ENCODE measurements around the gene DPP9. TPM values are rescaled to one million over a fixed set of nuclear protein-coding genes. Genes with fewer than 3 reads are reported as not detected.
"Not testable (repeated sequence)": the region's sequence is repeated elsewhere in the genome, so short reads cannot be mapped to it uniquely, and the experiment has no call there.

Gene DPP9
- total RNA-seq, 1 donor from 2014 or later = 42.9 TPM

DNA sequence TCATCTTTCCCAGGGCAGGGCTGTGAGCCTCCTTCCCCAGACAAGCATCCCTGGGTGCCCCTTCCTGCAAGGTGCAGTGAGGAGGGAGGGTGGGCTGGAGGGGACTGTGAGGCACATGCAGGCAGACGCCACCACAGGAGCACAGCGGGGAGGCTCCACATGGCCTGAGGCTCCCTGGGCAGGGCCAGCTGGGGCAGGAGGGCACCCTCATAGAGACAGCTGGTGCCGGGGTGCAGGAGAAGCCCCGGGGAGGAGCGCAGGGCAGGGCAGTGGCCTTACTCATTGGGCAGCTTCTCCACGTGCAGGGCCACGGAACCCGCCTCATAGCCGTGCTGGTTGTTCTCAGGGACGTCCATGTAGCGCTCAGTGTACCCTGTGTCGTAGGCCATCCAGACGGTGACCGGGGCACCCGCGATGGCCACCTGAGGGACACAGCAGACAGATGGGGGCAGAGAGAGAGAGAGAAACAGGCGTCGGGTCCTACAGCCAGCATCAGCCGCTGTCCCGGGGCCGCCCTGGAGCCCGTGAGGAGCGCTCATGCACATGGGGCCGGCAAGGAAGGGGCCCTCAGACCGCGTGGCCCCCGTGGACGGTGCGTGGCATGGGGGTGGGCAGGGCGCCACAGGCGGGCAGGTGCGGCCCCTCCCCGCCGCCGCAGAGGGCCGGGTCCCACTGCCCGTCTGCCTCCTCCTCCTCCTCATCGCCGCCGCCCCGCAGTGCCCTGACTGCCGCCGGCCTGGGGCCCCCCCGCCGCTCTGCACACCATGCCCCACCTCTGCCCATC is 41.0 kb downstream of the DPP9 start:
- no peaks in the 10 kb centered on the region for H3K9me3 Mint-ChIP-seq
- TF ChIP-seq CTCF (conservative IDR thresholded peaks at IDR 0.05) = no peak
- no peaks in the 10 kb centered on the region for H3K4me1 Mint-ChIP-seq (ENCODE audit: unreplicated experiment)
- peaks cover 4% of the 10 kb centered on the region for H3K36me3 Mint-ChIP-seq
- no peak for DNase-seq (ENCODE audit: extremely low spot score, unreplicated experiment)
- no peak overlapping the region for H3K4me3 Mint-ChIP-seq
- no peaks in the 10 kb centered on the region for H3K27me3 Mint-ChIP-seq
- H3K27ac Mint-ChIP-seq = no peak overlapping the region

DNA sequence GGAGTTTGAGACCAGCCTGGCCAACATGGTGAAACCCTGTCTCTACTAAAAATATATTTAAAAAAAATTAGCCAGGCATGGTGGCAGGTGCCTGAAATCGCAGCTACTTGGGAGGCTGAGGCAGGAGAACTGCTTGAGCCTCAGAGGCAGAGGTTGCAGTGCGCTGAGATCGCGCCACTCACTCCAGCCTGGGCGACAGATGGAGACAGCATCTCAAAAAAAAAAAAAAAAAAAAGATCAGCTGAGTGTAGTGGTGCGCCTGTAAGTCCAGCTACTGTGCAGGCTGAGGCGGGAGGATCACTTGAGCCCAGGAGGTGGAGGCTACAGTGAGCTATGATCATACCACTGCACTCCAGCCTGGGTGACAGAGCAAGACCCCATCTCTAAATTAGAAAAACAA is 43.6 kb downstream of the DPP9 start:
- H3K9me3 Mint-ChIP-seq; H3K4me3 Mint-ChIP-seq; H3K27ac Mint-ChIP-seq; H3K4me1 Mint-ChIP-seq (ENCODE audit: unreplicated experiment); DNase-seq (ENCODE audit: extremely low spot score, unreplicated experiment); H3K36me3 Mint-ChIP-seq; H3K27me3 Mint-ChIP-seq: not testable (repeated sequence)

DNA sequence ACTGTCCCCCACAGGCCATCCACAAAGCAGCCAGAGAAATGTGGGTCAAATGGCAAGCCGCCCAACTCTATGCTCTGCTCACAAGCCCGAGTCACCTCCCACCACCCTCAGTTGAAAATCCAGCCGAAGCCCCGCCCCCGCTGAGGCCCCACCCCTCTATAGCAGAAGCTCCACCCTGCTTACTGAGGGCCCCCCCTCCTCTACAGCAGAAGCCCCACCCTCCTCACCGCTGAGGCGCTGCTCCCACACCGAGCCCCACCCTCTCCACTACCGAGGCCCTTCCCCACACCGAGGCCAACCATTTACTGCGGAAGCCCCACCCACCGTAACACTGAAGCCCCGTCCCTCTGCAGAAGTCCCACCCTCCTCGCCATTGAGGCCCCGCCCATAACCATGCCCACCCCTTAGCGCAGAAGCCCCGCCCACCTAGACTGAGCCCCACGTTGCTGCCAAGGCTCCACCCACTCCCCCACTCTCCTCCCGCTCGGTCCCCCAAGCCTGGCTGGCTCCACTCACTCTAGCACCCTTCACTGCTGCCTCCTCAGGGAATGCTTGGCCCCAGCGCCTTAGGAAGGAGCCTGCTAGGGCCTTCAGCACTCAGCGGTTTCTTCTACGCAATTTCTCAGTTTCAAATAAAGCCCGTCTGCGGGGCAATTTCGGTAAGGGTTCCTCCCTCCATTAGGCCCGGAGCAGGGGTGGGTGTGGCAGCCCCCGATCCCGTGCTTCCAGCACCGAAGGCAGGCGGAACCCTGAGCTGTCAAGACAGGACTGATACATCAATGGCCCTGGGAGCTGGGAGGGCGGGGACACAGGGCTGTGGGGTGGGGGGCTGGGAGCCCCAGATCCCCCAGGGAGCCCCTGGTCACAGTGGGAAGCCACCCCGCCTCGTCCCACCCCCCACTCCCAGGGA is 44.5 kb downstream of the DPP9 start:
- no peaks in the 10 kb centered on the region for H3K4me1 Mint-ChIP-seq (ENCODE audit: unreplicated experiment)
- H3K9me3 Mint-ChIP-seq = no peaks in the 10 kb centered on the region
- no peak for DNase-seq (ENCODE audit: extremely low spot score, unreplicated experiment)
- no peak overlapping the region for H3K4me3 Mint-ChIP-seq
- H3K27ac Mint-ChIP-seq = no peak overlapping the region
- H3K36me3 Mint-ChIP-seq = peaks cover 4% of the 10 kb centered on the region
- H3K27me3 Mint-ChIP-seq = no peaks in the 10 kb centered on the region
- no peak for TF ChIP-seq CTCF (conservative IDR thresholded peaks at IDR 0.05)

DNA sequence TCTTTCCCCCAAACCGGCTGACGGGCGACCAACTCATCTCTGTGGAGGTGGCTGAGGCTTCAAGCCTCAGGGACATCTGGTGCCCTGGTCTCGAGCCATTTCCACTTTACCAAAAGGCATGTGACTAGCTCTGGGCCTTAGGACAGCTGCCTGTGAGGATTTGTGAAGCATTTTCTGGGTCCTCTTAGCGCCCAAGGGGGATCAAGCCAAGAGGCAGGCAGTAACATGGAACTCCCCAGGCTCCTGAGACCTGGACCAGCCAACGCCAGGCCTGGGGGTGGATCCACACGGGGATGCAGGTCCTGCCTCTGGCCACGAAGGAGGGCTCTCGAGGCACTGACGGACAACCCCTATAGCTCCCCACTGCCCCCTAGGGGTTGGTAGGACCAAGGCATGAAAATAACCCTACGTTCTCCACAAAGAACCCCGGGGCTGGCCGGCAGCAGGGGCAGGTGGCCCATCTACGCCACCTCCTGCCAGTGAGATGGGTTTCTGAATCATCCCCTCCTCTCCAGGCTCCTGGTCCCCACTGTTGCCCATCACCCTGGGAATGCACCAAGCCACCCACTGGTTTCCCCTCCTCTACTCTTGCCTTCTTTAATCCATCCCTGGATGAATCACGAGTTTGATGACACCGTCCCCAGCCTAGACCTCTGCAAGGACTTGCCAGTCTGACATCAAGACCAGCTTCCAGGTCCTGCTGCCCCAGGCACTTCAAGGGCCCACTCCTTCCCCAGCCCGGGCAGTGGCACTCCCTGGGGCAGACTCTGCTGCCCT is 46.5 kb downstream of the DPP9 start:
- peaks cover 4% of the 10 kb centered on the region for H3K36me3 Mint-ChIP-seq
- H3K27ac Mint-ChIP-seq = no peak overlapping the region
- H3K27me3 Mint-ChIP-seq = no peaks in the 10 kb centered on the region
- H3K9me3 Mint-ChIP-seq = no peaks in the 10 kb centered on the region
- H3K4me1 Mint-ChIP-seq (ENCODE audit: unreplicated experiment) = no peaks in the 10 kb centered on the region
- no peak overlapping the region for H3K4me3 Mint-ChIP-seq
- peak; percentile 68 for TF ChIP-seq CTCF (conservative IDR thresholded peaks at IDR 0.05)
- no peak for DNase-seq (ENCODE audit: extremely low spot score, unreplicated experiment)

- no peak overlapping the region for H3K4me3 Mint-ChIP-seq
- no peaks in the 10 kb centered on the region for H3K27me3 Mint-ChIP-seq
These were observed 48.3 kb downstream of the DPP9 start for GRCh38 chr19:4675346-4675745.

More at GRCh38 chr19:4675346-4675745, 48.3 kb downstream of the DPP9 start:
- TF ChIP-seq CTCF (conservative IDR thresholded peaks at IDR 0.05) = no peak
- no peak overlapping the region for H3K27ac Mint-ChIP-seq
- no peak for DNase-seq (ENCODE audit: extremely low spot score, unreplicated experiment)
- no peaks in the 10 kb centered on the region for H3K9me3 Mint-ChIP-seq
- no peaks in the 10 kb centered on the region for H3K4me1 Mint-ChIP-seq (ENCODE audit: unreplicated experiment)
- no peaks in the 10 kb centered on the region for H3K36me3 Mint-ChIP-seq
